Endothelial cell (in vitro differentiated cells): ENCODE results near the gene NMNAT1. TPM values are rescaled to one million over a fixed set of nuclear protein-coding genes. Genes with fewer than 3 reads are reported as not detected.
"Not testable (repeated sequence)": the region's sequence is repeated elsewhere in the genome, so short reads cannot be mapped to it uniquely, and the experiment has no call there.

Source experiments
- DNase-seq: peaks from one replicate; pipeline ENCODE4 v3.0.0; 2021; ENCODE audit warnings: low spot score
- H3K27ac Mint-ChIP-seq: one replicate; pipeline ENCODE4 v1.8.0; 2021; ENCODE audit warnings: mixed read lengths, inconsistent platforms; ENCODE audit not compliant: unreplicated experiment
- H3K27me3 Mint-ChIP-seq: one replicate; pipeline ENCODE4 v1.8.0; 2021; ENCODE audit warnings: mild to moderate bottlenecking, moderate library complexity, mixed read lengths, inconsistent platforms; ENCODE audit not compliant: unreplicated experiment
- H3K36me3 Mint-ChIP-seq: one replicate; pipeline ENCODE4 v1.8.0; 2021; ENCODE audit warnings: mild to moderate bottlenecking, low read depth, mixed read lengths, inconsistent platforms; ENCODE audit not compliant: unreplicated experiment
- H3K4me1 Mint-ChIP-seq: one replicate; pipeline ENCODE4 v1.8.0; 2021; ENCODE audit warnings: mild to moderate bottlenecking, mixed read lengths, inconsistent platforms; ENCODE audit not compliant: unreplicated experiment
- H3K4me3 Mint-ChIP-seq: one replicate; pipeline ENCODE4 v1.8.0; 2021; ENCODE audit warnings: mild to moderate bottlenecking, mixed read lengths, inconsistent platforms; ENCODE audit not compliant: unreplicated experiment
- H3K9me3 Mint-ChIP-seq: one replicate; pipeline ENCODE4 v1.8.0; 2021; ENCODE audit warnings: mixed read lengths, inconsistent platforms; ENCODE audit not compliant: unreplicated experiment
- total RNA-seq: library from RNA; stranded (reverse); fragmentation: NEBNext Ultra II Directional; extraction: Animal tissue kit (Norgen Biotek cat#: 25700); gene quantifications from one replicate; pipeline ENCODE4 v1.2.1, GENCODE V29; 2021; ENCODE audit not compliant: unreplicated experiment
- TF ChIP-seq, protein P1 (sequence below): fragments of 200-600 bp; sonication (generic); IDR thresholded peaks from one replicate; pipeline ENCODE4 v1.5.0; 2021; ENCODE audit warnings: antibody characterized with exemption; ENCODE audit not compliant: unreplicated experiment

The NMNAT1 gene
- total RNA-seq, 1 donor from 2014 or later = 15.9 TPM

DNA sequence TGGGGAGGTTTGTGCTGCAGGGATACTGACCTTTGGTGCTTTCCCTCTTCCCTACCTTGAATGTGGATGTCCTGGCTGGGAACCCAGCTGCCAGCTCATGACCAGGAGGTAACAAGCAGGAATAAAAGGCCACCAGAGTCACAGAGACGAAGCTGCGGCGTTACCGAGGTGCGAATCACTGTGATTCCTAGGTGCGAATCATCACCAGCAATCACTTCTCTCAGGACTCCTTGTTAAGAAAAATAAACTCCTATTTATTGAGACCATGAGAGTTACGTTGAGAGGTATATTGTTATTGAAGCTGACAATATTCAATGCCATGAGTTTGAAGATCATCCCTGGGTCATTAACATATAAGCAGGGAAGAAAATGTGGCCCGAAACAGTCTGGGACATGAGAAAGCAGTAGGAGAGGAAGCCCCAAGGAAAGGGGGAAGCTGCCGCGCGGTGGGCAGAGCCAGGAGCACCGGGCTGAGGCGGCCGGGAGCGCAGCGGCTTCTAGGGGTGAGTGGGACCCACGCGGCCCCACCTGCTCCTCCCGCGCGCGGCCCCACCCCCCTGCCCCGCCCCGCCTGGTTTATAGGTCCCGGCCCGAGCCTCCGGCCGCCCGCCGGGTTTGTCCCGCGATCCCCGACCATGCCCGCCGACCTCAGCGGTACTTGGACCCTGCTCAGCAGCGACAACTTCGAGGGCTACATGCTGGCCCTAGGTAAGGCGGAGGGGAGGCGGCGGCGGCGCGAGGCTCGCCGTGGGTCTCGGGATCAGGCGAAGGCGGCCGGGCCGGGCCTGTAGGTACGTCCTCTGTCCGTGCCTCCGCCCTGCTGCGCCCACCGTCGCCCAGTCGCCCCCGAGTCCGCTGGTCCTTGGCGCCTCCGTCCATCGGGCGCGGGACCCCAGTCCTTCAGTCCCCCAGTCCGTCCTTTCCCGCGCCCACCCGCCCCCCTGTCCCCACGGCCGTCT is 53.6 kb downstream of the NMNAT1 start, which contains the start of gene RBP7:
TSS of gene RBP7 (plus strand) at position 605 of the 959 bp plus-strand sequence. CDS start at position 636, 31 bp downstream.
- DNase-seq = peak; percentile 25
- H3K27ac Mint-ChIP-seq = no peak within 1 kb of the TSS
- H3K27me3 Mint-ChIP-seq = peaks cover 15% of the 10 kb centered on the region
- peak within 1 kb of the TSS; percentile 82 for H3K4me3 Mint-ChIP-seq
- TF ChIP-seq, protein P1, sequence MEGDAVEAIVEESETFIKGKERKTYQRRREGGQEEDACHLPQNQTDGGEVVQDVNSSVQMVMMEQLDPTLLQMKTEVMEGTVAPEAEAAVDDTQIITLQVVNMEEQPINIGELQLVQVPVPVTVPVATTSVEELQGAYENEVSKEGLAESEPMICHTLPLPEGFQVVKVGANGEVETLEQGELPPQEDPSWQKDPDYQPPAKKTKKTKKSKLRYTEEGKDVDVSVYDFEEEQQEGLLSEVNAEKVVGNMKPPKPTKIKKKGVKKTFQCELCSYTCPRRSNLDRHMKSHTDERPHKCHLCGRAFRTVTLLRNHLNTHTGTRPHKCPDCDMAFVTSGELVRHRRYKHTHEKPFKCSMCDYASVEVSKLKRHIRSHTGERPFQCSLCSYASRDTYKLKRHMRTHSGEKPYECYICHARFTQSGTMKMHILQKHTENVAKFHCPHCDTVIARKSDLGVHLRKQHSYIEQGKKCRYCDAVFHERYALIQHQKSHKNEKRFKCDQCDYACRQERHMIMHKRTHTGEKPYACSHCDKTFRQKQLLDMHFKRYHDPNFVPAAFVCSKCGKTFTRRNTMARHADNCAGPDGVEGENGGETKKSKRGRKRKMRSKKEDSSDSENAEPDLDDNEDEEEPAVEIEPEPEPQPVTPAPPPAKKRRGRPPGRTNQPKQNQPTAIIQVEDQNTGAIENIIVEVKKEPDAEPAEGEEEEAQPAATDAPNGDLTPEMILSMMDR = no peak
- peaks cover 3% of the 10 kb centered on the region for H3K36me3 Mint-ChIP-seq
- no peaks in the 10 kb centered on the region for H3K9me3 Mint-ChIP-seq
- peaks cover 6% of the 10 kb centered on the region for H3K4me1 Mint-ChIP-seq

DNA sequence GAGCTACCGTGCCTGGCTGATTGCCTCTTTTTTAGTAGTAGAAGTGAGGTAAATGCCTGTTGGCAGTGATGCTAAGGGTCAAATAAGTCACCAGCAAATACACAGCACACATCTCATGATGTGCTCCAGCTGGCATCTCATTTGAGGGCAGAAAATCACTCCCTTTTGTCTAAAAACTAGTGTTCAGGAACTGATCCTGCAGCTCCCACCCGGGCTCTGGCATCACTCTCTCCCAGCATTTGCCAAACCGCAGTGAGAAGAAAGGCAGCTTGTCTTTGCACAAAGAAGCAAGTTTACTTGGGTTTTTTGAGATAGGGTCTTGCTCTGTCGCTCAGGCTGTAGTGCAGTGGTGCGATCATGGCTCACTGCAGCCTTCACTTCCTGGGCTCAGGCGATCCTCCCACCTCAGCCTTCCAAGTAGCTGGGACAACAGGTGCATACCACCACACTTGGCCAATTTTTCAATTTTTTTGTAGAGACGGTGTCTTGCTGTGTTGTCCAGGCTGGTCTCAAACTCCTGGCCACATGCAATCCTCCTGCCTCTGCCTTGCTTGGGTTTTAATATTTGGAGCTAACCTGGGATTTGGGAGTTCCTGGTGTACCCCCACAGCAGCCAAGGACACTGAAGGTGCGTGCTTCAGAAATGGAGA is 57.9 kb downstream of the NMNAT1 start:
- Mint-ChIP-seq H3K9me3 (no peaks in the 10 kb centered on the region), H3K36me3 (peaks cover 3% of the 10 kb centered on the region), H3K4me3 (no peak overlapping the region), H3K27me3 (peaks cover 15% of the 10 kb centered on the region), H3K27ac (no peak overlapping the region), H3K4me1 (peaks cover 2% of the 10 kb centered on the region)
- no peak for DNase-seq
- TF ChIP-seq, protein P1 = no peak

DNA sequence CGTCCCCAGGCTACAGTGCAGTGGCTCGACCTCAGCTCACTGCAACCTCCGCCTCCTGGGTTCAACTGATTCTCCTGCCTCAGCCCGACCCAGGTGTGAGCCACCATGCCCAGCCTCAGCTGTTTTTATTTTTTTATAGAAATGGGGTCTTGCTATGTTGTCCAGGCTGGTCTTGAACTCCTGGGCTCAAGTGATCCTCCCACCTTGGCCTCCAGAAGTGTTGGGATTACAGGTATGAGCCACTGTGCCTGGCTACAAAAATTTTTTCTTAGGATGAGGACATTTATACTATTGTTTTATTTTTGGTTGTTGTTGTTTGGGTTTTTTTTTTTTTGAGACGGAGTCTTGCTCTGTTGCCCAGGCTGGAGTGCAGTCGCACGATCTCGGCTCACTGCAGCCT is 62.0 kb downstream of the NMNAT1 start:
- not testable (repeated sequence) for H3K4me1 Mint-ChIP-seq, H3K9me3 Mint-ChIP-seq, H3K27ac Mint-ChIP-seq, H3K27me3 Mint-ChIP-seq, H3K36me3 Mint-ChIP-seq, H3K4me3 Mint-ChIP-seq, DNase-seq

- DNase-seq = no peak
- Mint-ChIP-seq H3K4me1 (no peaks in the 10 kb centered on the region), H3K9me3 (no peaks in the 10 kb centered on the region), H3K27ac (no peak overlapping the region), H3K4me3 (no peak overlapping the region), H3K36me3 (peaks cover under 1% of the 10 kb centered on the region), H3K27me3 (no peaks in the 10 kb centered on the region)
- TF ChIP-seq, protein P1 = no peak
Measured at GRCh38 chr1:10007169-10007568, 63.9 kb downstream of the NMNAT1 start.

DNA sequence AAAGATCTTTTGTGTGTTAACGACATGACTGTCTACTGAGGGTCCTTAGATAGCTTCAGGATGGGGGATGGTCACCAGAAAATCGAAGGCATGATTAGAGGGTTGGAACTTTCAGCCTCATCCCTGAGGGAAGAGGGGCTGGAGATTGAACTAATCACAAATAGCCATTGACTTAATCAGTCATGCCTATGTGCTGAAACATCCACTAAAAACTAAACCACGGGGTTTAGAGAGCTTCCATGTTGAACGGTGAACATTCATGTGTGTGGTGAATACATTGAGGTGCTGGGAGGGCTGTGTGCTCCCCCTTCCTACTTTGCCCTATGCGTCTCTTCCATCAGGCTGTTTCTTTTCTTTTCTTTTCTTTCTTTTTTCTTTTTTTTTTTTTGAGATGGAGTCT is 70.7 kb downstream of the NMNAT1 start:
- no peak overlapping the region for H3K4me3 Mint-ChIP-seq
- peaks cover 1% of the 10 kb centered on the region for H3K27me3 Mint-ChIP-seq
- DNase-seq = no peak
- no peaks in the 10 kb centered on the region for H3K9me3 Mint-ChIP-seq
- peaks cover 4% of the 10 kb centered on the region for H3K36me3 Mint-ChIP-seq
- no peak overlapping the region for H3K27ac Mint-ChIP-seq
- TF ChIP-seq, protein P1 = no peak
- no peaks in the 10 kb centered on the region for H3K4me1 Mint-ChIP-seq
